ENCODE measurements around the gene RFPL4A. TPM values are rescaled to one million over a fixed set of nuclear protein-coding genes. Genes with fewer than 3 reads are reported as not detected.
"Not testable (repeated sequence)": the region's sequence is repeated elsewhere in the genome, so short reads cannot be mapped to it uniquely, and the experiment has no call there.

The RFPL4A gene
- total and polyA plus RNA-seq, 10 of the 15 experiments (the other 5 are each of a cell fraction or from before 2014, with no cell fraction given) = 0.18 TPM; not detected in 9

- in situ Hi-C loops (cut with MboI) = no loop called here
- BruUV-seq (replicated peaks) = no TSS peak
- WGBS (ENCODE audit: insufficient coverage, insufficient replicate concordance, low lambda C conversion rate, missing lambda C conversion rate) = 36% methylated on average over 8 of the region's 8 CpGs
Measured at GRCh38 chr19:55723491-55723890, 35.4 kb upstream of the RFPL4A start.

DNA sequence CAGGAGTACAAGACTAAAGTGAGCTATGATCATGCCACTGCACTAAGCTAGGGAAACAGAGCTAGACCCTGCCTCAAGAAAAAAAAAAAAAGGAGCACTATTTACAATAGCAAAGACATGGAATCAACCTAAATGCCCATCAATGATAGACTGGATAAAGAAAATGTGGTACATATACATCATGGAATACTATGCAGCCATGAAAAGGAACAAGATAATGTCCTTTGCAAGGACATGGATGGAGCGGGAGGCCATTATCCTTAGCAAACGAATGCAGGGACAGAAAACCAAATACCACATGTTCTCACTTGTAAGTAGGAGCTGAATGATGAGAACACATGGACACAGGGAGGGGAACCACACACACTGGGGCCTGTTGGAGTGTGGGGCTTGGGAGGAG, 28.5 kb upstream of the RFPL4A start:
- CTCF ChIA-PET; H3K27ac ChIP-seq (ENCODE audit: control insufficient read depth, insufficient read depth); H2AFZ ChIP-seq (ENCODE audit: control insufficient read depth, low read depth, low read length); H3K4me3 ChIP-seq; H3K27me3 ChIP-seq (replicated peaks in 1 of 2; ENCODE audit: control insufficient read depth in 2 of 2, insufficient read depth in 2 of 2, low read length in 1 of 2); FAIRE-seq; ATAC-seq; POLR2A ChIA-PET; in situ Hi-C loops (cut with MboI); H3K9me3 ChIP-seq (replicated peaks; ENCODE audit: control insufficient read depth, insufficient read depth, low read length); H3K36me3 ChIP-seq (ENCODE audit: control insufficient read depth in 2 of 2, insufficient read depth in 2 of 2, low read length in 1 of 2); intact Hi-C loops (cut with micrococcal nuclease; ENCODE audit: unreplicated experiment); RAD21 ChIA-PET (ENCODE audit: unreplicated experiment); H3K4me2 ChIP-seq (ENCODE audit: control insufficient read depth, insufficient read depth); H3K4me1 ChIP-seq (ENCODE audit: control insufficient read depth, insufficient read depth, low read length); SMC1A ChIA-PET (ENCODE audit: uncharacterized antibody, unreplicated experiment); BruUV-seq (replicated peaks); H3K9ac ChIP-seq (ENCODE audit: control insufficient read depth, insufficient read depth, low read length); H3K79me2 ChIP-seq (ENCODE audit: control insufficient read depth, insufficient read depth, low read length); H4K20me1 ChIP-seq (ENCODE audit: control insufficient read depth, insufficient read depth); DNase-seq (ENCODE audit: low read depth, low spot score): not testable (repeated sequence)
- WGBS (ENCODE audit: insufficient coverage, insufficient replicate concordance, low lambda C conversion rate, missing lambda C conversion rate) = 26% methylated on average over 2 of the region's 2 CpGs

More at GRCh38 chr19:55723491-55723890, 35.4 kb upstream of the RFPL4A start:
- no peak overlapping the region for H2AFZ ChIP-seq (ENCODE audit: control insufficient read depth, low read depth, low read length)
- SMC1A ChIA-PET (ENCODE audit: uncharacterized antibody, unreplicated experiment) = interaction anchor here (0.7 kb wide), 1 partner anchor 135 kb away, joined by 3 read pairs; no protein-coding TSS in a partner anchor
- H4K20me1 ChIP-seq (ENCODE audit: control insufficient read depth, insufficient read depth) = no peaks in the 10 kb centered on the region
- no peaks in the 10 kb centered on the region for H3K27me3 ChIP-seq (replicated peaks in 1 of 2; ENCODE audit: control insufficient read depth in 2 of 2, insufficient read depth in 2 of 2, low read length in 1 of 2)
- no peak for TF ChIP-seq SREBF1 (IDR thresholded peaks at IDR 0.05; ENCODE audit: low read length)
- no peak for TF ChIP-seq CBFB (IDR thresholded peaks at IDR 0.05; ENCODE audit: low read depth)
- TF ChIP-seq NR2F1 (conservative IDR thresholded peaks at IDR 0.05) = no peak
- no peak for TF ChIP-seq RAD51 (IDR thresholded peaks at IDR 0.05)
- no peak for TF ChIP-seq HCFC1 (IDR thresholded peaks at IDR 0.05; ENCODE audit: low read length)
- TF ChIP-seq RBBP5 (conservative IDR thresholded peaks at IDR 0.05) = no peak
- TF ChIP-seq, protein P1, sequence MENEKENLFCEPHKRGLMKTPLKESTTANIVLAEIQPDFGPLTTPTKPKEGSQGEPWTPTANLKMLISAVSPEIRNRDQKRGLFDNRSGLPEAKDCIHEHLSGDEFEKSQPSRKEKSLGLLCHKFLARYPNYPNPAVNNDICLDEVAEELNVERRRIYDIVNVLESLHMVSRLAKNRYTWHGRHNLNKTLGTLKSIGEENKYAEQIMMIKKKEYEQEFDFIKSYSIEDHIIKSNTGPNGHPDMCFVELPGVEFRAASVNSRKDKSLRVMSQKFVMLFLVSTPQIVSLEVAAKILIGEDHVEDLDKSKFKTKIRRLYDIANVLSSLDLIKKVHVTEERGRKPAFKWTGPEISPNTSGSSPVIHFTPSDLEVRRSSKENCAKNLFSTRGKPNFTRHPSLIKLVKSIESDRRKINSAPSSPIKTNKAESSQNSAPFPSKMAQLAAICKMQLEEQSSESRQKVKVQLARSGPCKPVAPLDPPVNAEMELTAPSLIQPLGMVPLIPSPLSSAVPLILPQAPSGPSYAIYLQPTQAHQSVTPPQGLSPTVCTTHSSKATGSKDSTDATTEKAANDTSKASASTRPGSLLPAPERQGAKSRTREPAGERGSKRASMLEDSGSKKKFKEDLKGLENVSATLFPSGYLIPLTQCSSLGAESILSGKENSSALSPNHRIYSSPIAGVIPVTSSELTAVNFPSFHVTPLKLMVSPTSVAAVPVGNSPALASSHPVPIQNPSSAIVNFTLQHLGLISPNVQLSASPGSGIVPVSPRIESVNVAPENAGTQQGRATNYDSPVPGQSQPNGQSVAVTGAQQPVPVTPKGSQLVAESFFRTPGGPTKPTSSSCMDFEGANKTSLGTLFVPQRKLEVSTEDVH (IDR thresholded peaks at IDR 0.05; ENCODE audit: low read depth, partially characterized antibody) = no peak
- H3K4me1 ChIP-seq (ENCODE audit: control insufficient read depth, insufficient read depth, low read length) = no peaks in the 10 kb centered on the region
- no peaks in the 10 kb centered on the region for H3K79me2 ChIP-seq (ENCODE audit: control insufficient read depth, insufficient read depth, low read length)
- CTCF ChIA-PET = no interaction called here
- H3K4me2 ChIP-seq (ENCODE audit: control insufficient read depth, insufficient read depth) = no peak overlapping the region
- no peak overlapping the region for H3K4me3 ChIP-seq
- FAIRE-seq (no peak), ATAC-seq (no peak), DNase-seq (ENCODE audit: low read depth, low spot score) (no peak)
- no peaks in the 10 kb centered on the region for H3K36me3 ChIP-seq (ENCODE audit: control insufficient read depth in 2 of 2, insufficient read depth in 2 of 2, low read length in 1 of 2)
- no peaks in the 10 kb centered on the region; the same call in 2 of the 3 replicates for H3K9me3 ChIP-seq (replicated peaks; ENCODE audit: control insufficient read depth, insufficient read depth, low read length)
- POLR2A ChIA-PET = no interaction called here
- intact Hi-C loops (cut with micrococcal nuclease; ENCODE audit: unreplicated experiment) = no loop called here
- H3K9ac ChIP-seq (ENCODE audit: control insufficient read depth, insufficient read depth, low read length) = no peak overlapping the region
- RAD21 ChIA-PET (ENCODE audit: unreplicated experiment) = no interaction called here
- no peak overlapping the region for H3K27ac ChIP-seq (ENCODE audit: control insufficient read depth, insufficient read depth)

Measured in GM12878 (cell line).